Prostate gland (tissue), 2 donors: Measurements from ENCODE around the gene CCDC74A.
"Not testable (repeated sequence)": the region's sequence is repeated elsewhere in the genome, so short reads cannot be mapped to it uniquely, and the experiment has no call there.

ENCODE experiments used
- POLR2A ChIP-seq: fragments of 450-650 bp; IDR thresholded peaks from one replicate; pipeline ENCODE4 v1.6.1; 2016; ENCODE audit warnings: antibody characterized with exemption, mild to moderate bottlenecking
- TF ChIP-seq, protein P1 (sequence below), 4 experiments: fragments of 200-600 bp in 2 of 4; fragments of 450-650 bp in 2 of 4; sonication (generic) in 2 of 4; IDR thresholded peaks; 1 replicate in 3 of 4; 2 replicates in 1 of 4; pipeline ENCODE4 v1.5.1; 2016 to 2019; ENCODE audit warnings: antibody characterized with exemption in 4 of 4, mild to moderate bottlenecking in 2 of 4, moderate library complexity in 2 of 4

DNA sequence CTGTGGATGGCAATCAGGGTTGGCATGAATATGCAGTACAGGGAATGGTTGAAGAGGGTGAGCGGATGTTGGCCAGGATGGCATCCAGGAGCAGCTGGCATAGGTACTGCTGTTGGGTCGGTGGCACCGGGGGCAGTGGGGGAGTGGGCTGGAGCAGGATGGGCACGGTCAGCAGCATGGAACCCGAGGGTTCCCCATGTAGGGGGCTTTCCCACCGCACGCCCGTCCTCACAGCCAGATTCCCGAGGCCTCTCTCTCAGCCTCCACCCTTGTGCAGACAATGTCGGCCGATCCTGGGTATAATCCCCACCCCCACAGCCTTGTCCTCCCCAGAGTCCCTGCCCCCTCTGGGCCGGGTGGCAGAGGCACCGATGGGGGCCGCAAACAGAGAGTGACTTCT is 9.2 kb downstream of the CCDC74A start:
- TF ChIP-seq POLR2A: not testable (repeated sequence)
- TF ChIP-seq, protein P1, sequence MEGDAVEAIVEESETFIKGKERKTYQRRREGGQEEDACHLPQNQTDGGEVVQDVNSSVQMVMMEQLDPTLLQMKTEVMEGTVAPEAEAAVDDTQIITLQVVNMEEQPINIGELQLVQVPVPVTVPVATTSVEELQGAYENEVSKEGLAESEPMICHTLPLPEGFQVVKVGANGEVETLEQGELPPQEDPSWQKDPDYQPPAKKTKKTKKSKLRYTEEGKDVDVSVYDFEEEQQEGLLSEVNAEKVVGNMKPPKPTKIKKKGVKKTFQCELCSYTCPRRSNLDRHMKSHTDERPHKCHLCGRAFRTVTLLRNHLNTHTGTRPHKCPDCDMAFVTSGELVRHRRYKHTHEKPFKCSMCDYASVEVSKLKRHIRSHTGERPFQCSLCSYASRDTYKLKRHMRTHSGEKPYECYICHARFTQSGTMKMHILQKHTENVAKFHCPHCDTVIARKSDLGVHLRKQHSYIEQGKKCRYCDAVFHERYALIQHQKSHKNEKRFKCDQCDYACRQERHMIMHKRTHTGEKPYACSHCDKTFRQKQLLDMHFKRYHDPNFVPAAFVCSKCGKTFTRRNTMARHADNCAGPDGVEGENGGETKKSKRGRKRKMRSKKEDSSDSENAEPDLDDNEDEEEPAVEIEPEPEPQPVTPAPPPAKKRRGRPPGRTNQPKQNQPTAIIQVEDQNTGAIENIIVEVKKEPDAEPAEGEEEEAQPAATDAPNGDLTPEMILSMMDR (IDR thresholded peaks at IDR 0.05): not testable (repeated sequence)
